Measurements from ENCODE around the gene MAST4. TPM values are rescaled to one million over a fixed set of nuclear protein-coding genes. Genes with fewer than 3 reads are reported as not detected.

Gene MAST4
- total and polyA plus RNA-seq, 2 donors (not counting 1 experiment from before 2014, with no cell fraction given), result 2.5 to 57.1 TPM

GRCh38 chr5:67004730-67005350 is 408.6 kb downstream of the MAST4 start:
- Histone ChIP-seq H3K9ac (ENCODE audit: low read length) (peak overlapping the region; percentile 82), H2AFZ (ENCODE audit: insufficient read depth, low read depth, low read length, poor library complexity, severe bottlenecking) (peak overlapping the region; percentile 87), H3K79me2 (ENCODE audit: control insufficient read depth, insufficient read depth, low read length) (no peaks in the 10 kb centered on the region)

More at GRCh38 chr5:67004730-67005350, 408.6 kb downstream of the MAST4 start:
- H3K4me1 ChIP-seq (ENCODE audit: control insufficient read depth in 2 of 2, insufficient read depth in 2 of 2, low read length in 2 of 2), result peaks cover 13 to 27% of the 10 kb centered on the region in 2 donors
- peaks cover 35% of the 10 kb centered on the region for H3K4me1 Mint-ChIP-seq
- peak overlapping the region in 1 of 2 donors; percentile 67 for H3K27ac ChIP-seq (ENCODE audit: low read length in 2 of 2)
- H3K27me3 Mint-ChIP-seq, result no peaks in the 10 kb centered on the region
- H3K27me3 ChIP-seq (replicated peaks in 1 of 4; ENCODE audit: control extremely low read depth in 1 of 4, control insufficient read depth in 3 of 4, insufficient read depth in 4 of 4, low read length in 3 of 4), result peaks cover 0 to 6% (median 2%) of the 10 kb centered on the region in 4 experiments
- peak overlapping the region; percentile 96 for H3K4me3 Mint-ChIP-seq
- no peaks in the 10 kb centered on the region for H4K20me1 ChIP-seq (ENCODE audit: control insufficient read depth, insufficient read depth, low read length, poor library complexity, severe bottlenecking)
- peak overlapping the region; percentile 93 for H3K27ac Mint-ChIP-seq
- intact Hi-C loops (cut with micrococcal nuclease), result loop anchor here (2.0 to 10.0 kb wide), 3 partner anchors 16 to 202 kb away; no protein-coding TSS in a partner anchor
- peak overlapping the region; percentile 89 for H3K4me2 ChIP-seq (replicated peaks; ENCODE audit: low read depth, low read length, poor library complexity, severe bottlenecking)
- ATAC-seq (ENCODE audit: low read depth) (no peak), DNase-seq (no peak)
- H3K36me3 ChIP-seq (replicated peaks in 1 of 2; ENCODE audit: control extremely low read depth in 1 of 2, control insufficient read depth in 1 of 2, extremely low read depth in 1 of 2, insufficient read depth in 2 of 2, low read length in 1 of 2), result no peaks in the 10 kb centered on the region
- WGBS (ENCODE audit: insufficient coverage), result 6% methylated on average over 8 of the region's 11 CpGs
- no peaks in the 10 kb centered on the region for H3K9me3 Mint-ChIP-seq (ENCODE audit: insufficient read depth)
- no peaks in the 10 kb centered on the region for H3K9me3 ChIP-seq (ENCODE audit: control extremely low read depth in 1 of 3, control insufficient read depth in 2 of 3, insufficient read depth in 1 of 3, low read length in 2 of 3)
- ChIA-PET POLR2A (no interaction called here), CTCF (interaction anchor here (0.7 to 2.8 kb wide), 4 partner anchors 9 to 17 kb away, joined by 3 to 6 read pairs (median 5); no protein-coding TSS in a partner anchor)
- TF ChIP-seq, protein P1, sequence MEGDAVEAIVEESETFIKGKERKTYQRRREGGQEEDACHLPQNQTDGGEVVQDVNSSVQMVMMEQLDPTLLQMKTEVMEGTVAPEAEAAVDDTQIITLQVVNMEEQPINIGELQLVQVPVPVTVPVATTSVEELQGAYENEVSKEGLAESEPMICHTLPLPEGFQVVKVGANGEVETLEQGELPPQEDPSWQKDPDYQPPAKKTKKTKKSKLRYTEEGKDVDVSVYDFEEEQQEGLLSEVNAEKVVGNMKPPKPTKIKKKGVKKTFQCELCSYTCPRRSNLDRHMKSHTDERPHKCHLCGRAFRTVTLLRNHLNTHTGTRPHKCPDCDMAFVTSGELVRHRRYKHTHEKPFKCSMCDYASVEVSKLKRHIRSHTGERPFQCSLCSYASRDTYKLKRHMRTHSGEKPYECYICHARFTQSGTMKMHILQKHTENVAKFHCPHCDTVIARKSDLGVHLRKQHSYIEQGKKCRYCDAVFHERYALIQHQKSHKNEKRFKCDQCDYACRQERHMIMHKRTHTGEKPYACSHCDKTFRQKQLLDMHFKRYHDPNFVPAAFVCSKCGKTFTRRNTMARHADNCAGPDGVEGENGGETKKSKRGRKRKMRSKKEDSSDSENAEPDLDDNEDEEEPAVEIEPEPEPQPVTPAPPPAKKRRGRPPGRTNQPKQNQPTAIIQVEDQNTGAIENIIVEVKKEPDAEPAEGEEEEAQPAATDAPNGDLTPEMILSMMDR (IDR thresholded peaks at IDR 0.05), result no peak
- TF ChIP-seq EZH2 (IDR thresholded peaks at IDR 0.05; ENCODE audit: borderline replicate concordance, insufficient read depth, low read depth, low read length, poor library complexity, severe bottlenecking), result no peak
- peak overlapping the region; percentile 44 to 91 (median 74) for H3K4me3 ChIP-seq (ENCODE audit: control extremely low read depth in 1 of 5, extremely low read depth in 1 of 5, insufficient read depth in 1 of 5, low read depth in 2 of 5, low read length in 4 of 5)

All from B cell (primary cell).